ENCODE data around the gene FBXL17. TPM values are rescaled to one million over a fixed set of nuclear protein-coding genes. Genes with fewer than 3 reads are reported as not detected.

Gene FBXL17
- total RNA-seq, 1 donor from 2014 or later = 15.9 TPM

DNA sequence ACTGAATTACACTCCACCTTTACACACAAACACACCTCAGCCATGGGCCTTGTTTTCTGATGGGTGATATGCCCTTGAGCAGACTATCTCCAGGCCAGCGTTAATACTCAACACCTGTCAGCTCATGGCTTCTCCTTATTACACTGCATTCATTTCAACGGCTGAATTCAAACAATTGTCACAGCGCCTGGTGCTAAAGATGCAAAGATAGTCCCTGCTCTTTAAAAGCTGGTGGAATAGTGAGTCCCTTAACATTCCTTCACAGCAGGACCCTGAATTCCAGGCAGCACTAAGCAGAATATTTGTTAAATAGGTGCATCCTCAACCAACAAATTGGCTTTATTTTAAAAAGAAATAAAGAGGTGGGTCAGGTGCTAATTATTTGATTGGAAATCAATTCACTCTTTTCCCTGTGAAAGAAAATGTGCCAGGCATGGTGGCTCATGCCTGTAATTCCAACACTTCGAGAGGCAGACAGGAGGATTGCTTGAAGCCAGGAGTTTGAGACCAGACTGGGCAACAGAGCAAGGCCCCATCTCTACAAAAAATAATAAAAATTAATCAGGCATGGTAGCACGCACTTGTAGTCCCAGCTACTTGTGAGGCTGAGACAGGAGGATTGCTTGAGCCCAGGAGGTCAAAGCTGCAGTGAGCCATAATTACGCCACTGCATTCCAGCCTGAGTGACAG, 555.4 kb downstream of the FBXL17 start:
- peaks cover 11% of the 10 kb centered on the region for H3K9me3 Mint-ChIP-seq (ENCODE audit: low read depth)
- no peak overlapping the region for H3K27ac Mint-ChIP-seq
- H3K27me3 Mint-ChIP-seq = no peaks in the 10 kb centered on the region
- TF ChIP-seq, protein P1, sequence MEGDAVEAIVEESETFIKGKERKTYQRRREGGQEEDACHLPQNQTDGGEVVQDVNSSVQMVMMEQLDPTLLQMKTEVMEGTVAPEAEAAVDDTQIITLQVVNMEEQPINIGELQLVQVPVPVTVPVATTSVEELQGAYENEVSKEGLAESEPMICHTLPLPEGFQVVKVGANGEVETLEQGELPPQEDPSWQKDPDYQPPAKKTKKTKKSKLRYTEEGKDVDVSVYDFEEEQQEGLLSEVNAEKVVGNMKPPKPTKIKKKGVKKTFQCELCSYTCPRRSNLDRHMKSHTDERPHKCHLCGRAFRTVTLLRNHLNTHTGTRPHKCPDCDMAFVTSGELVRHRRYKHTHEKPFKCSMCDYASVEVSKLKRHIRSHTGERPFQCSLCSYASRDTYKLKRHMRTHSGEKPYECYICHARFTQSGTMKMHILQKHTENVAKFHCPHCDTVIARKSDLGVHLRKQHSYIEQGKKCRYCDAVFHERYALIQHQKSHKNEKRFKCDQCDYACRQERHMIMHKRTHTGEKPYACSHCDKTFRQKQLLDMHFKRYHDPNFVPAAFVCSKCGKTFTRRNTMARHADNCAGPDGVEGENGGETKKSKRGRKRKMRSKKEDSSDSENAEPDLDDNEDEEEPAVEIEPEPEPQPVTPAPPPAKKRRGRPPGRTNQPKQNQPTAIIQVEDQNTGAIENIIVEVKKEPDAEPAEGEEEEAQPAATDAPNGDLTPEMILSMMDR (IDR thresholded peaks at IDR 0.05; ENCODE audit: unreplicated experiment) = no peak
- no peaks in the 10 kb centered on the region for H3K36me3 Mint-ChIP-seq (ENCODE audit: insufficient read depth)
- H3K4me3 Mint-ChIP-seq (ENCODE audit: low read depth) = no peak overlapping the region
- no peak for DNase-seq (ENCODE audit: low spot score, unreplicated experiment)
- peaks cover 7% of the 10 kb centered on the region for H3K4me1 Mint-ChIP-seq (ENCODE audit: low read depth)

DNA sequence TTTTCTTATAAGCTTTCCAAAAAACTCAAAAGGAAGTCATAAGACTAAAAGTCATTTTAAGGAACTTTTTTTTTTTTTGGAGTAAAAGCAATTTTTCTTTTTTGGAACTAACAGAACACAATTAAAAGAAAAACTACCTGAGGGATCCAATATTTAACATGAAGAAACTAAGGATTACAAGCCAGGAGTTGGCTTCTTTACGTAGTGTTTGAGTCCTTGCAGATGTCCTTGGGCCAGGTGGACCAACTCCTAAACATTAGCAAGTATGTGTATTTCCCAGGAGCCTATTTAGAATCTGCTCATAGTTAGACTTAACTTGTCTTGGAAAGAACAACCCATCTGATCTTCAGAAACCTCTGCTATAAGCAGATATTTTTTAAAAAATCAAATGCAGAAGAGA, 557.1 kb downstream of the FBXL17 start:
- TF ChIP-seq, protein P1 (IDR thresholded peaks at IDR 0.05; ENCODE audit: unreplicated experiment) = no peak
- DNase-seq (ENCODE audit: low spot score, unreplicated experiment) = no peak
- Mint-ChIP-seq H3K36me3 (ENCODE audit: insufficient read depth) (no peaks in the 10 kb centered on the region), H3K4me3 (ENCODE audit: low read depth) (no peak overlapping the region), H3K9me3 (ENCODE audit: low read depth) (peaks cover 11% of the 10 kb centered on the region), H3K27ac (no peak overlapping the region), H3K4me1 (ENCODE audit: low read depth) (peaks cover 6% of the 10 kb centered on the region), H3K27me3 (no peaks in the 10 kb centered on the region)

- DNase-seq (ENCODE audit: low spot score, unreplicated experiment) = no peak
- no peaks in the 10 kb centered on the region for H3K27me3 Mint-ChIP-seq
- no peaks in the 10 kb centered on the region for H3K36me3 Mint-ChIP-seq (ENCODE audit: insufficient read depth)
- no peak overlapping the region for H3K4me3 Mint-ChIP-seq (ENCODE audit: low read depth)
- peaks cover 6% of the 10 kb centered on the region for H3K4me1 Mint-ChIP-seq (ENCODE audit: low read depth)
- peaks cover 11% of the 10 kb centered on the region for H3K9me3 Mint-ChIP-seq (ENCODE audit: low read depth)
- TF ChIP-seq, protein P1 (IDR thresholded peaks at IDR 0.05; ENCODE audit: unreplicated experiment) = no peak
- no peak overlapping the region for H3K27ac Mint-ChIP-seq
Measured at GRCh38 chr5:107821288-107821687, 560.6 kb downstream of the FBXL17 start.

- Mint-ChIP-seq H3K27me3 (no peaks in the 10 kb centered on the region), H3K27ac (no peak overlapping the region), H3K4me1 (ENCODE audit: low read depth) (peaks cover 2% of the 10 kb centered on the region), H3K36me3 (ENCODE audit: insufficient read depth) (no peaks in the 10 kb centered on the region), H3K4me3 (ENCODE audit: low read depth) (no peak overlapping the region), H3K9me3 (ENCODE audit: low read depth) (peaks cover 11% of the 10 kb centered on the region)
- no peak for DNase-seq (ENCODE audit: low spot score, unreplicated experiment)
- TF ChIP-seq, protein P1 (IDR thresholded peaks at IDR 0.05; ENCODE audit: unreplicated experiment) = no peak
Measured at GRCh38 chr5:107820429-107820828, 561.5 kb downstream of the FBXL17 start.

- TF ChIP-seq, protein P1 (IDR thresholded peaks at IDR 0.05; ENCODE audit: unreplicated experiment) = no peak
- no peaks in the 10 kb centered on the region for H3K36me3 Mint-ChIP-seq (ENCODE audit: insufficient read depth)
Measured at GRCh38 chr5:107817951-107818350, 563.9 kb downstream of the FBXL17 start.

More at GRCh38 chr5:107817951-107818350, 563.9 kb downstream of the FBXL17 start:
- Mint-ChIP-seq H3K9me3 (ENCODE audit: low read depth) (peaks cover 7% of the 10 kb centered on the region), H3K4me3 (ENCODE audit: low read depth) (no peak overlapping the region), H3K27ac (no peak overlapping the region), H3K4me1 (ENCODE audit: low read depth) (no peaks in the 10 kb centered on the region), H3K27me3 (no peaks in the 10 kb centered on the region)
- DNase-seq (ENCODE audit: low spot score, unreplicated experiment) = no peak
